Midbrain (tissue), 1 donor: ENCODE measurements around the gene RAB20.
"Not testable (repeated sequence)": the region's sequence is repeated elsewhere in the genome, so short reads cannot be mapped to it uniquely, and the experiment has no call there.

Experiments
- DNase-seq: peaks from one replicate; lab custom pipeline; 2025; lab: John Stamatoyannopoulos, UW

Gene RAB20

DNA sequence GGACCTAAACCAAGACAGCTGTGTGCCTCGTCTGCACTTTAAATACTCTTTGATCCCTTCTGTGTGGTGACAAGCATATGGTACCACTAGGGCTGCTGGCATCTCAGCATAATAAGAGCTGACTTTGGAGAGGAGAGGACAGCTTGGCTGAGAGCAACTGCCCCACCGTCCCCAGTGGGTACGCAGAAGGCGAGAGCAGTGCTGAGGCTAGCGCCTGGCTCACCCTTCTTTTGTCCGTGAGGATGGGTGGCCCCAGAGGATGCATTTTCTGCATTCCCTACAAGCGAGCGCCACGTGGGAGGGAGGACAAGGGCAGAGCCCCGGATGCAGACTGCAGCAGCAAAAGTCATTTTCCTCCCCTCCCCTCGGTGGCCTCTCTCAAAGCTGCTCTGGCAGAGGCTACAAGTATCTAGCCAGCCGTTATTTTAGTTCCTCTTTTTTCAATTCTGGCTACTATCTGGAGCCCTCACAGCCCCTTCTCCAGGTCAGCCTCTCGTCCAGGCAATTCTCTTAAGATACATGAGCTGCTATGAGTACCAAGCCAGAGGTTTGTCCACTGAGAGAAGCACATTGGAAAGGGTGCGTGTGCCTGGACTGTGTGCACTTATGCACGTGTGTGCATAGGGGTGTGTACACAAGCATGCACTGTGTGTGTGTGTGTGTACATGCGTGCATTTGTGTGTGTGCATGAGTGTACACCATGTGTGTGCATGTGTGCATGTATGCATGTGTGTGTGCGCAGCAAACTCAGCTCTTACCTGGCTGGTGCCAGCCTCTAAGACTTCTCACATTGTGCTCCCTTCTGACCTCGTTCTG lies 51.3 kb downstream of the RAB20 start:
- DNase-seq, result no peak

DNA sequence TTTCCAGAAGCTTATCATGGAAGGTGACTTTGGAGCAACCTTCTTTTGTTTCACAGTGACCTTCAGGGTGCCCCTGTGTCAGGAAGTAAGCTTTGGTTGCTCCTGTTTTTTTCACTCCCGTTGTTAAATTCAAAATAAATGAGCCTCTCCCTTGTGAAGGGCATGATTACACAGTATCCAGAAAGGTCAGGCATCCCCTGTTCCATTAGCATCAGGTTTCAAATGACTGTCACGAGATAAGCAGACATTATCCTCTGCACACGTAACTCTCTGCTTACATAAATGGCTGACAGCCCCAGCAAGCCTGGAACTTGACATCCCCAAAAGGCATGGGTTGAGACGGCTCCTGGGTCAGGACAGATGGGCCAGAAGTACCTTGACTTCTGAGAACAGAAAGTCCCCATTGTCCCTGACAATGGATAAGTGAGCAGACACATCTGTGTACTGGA lies 52.0 kb downstream of the RAB20 start:
- DNase-seq, result no peak

DNA sequence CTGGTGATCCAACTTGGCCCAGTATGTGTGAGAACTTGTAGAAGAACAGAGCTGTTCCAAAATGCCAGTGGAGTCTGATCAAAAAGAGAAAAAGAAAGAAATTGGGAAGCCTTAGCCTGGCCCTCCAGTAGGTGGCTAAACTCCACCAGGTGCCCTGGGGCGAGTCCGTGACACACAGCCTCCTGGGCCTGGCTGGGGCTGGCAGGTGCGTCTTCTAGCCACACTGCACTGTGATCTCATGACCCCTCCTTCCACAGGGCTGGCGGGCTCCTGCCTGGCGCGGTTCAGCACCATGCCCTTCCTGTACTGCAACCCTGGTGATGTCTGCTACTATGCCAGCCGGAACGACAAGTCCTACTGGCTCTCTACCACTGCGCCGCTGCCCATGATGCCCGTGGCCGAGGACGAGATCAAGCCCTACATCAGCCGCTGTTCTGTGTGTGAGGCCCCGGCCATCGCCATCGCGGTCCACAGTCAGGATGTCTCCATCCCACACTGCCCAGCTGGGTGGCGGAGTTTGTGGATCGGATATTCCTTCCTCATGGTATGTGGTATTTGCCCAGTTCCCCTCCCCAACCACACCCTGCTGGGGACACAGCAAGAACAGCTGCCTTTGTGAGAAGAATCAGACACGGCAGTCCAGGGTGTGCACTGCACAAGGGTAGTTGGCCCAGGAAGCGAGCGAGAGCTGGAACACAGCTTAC lies 53.7 kb downstream of the RAB20 start:
- no peak for DNase-seq

DNA sequence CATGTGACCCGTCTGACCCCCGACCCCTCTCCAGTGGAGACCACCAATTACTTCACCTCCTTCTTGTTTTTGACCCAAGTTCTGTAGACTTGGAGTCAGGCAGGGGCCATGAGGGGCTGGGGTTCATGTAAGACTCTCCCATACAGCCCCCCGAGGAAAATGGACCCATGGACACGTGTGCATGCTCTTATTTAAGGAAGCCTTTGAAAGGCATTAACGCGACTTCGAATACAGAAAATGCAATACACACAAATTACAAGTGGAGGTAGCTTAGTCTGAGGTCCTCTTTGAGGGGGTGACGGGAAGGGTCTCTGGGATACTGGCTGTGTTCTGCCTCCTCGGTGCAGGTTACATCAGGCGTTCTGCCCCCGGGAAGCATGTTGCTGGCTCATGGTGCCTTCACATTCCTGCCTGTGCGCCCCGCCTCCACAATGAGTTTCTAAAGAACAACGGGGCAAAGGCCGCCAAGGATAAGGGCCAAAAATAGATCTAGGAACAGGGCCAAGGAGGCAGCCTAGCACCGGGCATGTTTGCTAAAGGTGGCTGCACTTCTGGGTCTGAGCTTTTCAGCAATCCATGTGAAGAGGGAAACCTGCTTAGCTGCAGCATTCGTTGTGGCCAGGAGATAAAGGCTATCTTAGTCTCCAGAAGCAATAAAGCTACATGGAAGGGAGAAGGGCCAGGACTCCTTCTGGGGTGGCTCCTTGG lies 54.5 kb downstream of the RAB20 start:
- no peak for DNase-seq

DNA sequence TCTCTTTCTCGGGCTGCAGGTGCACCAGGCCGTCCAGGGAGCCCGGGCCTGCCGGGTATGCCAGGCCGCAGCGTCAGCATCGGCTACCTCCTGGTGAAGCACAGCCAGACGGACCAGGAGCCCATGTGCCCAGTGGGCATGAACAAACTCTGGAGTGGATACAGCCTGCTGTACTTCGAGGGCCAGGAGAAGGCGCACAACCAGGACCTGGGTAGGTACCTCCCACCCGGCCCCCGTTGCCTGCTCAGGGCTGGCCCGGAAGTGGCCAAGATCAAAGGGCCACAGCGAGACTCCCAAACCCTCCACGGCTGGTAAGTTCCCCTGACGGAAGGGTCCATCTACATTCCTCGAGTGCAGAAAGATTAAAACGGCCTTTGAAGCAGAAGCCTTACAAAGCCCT lies 55.1 kb downstream of the RAB20 start:
- DNase-seq, result no peak

DNA sequence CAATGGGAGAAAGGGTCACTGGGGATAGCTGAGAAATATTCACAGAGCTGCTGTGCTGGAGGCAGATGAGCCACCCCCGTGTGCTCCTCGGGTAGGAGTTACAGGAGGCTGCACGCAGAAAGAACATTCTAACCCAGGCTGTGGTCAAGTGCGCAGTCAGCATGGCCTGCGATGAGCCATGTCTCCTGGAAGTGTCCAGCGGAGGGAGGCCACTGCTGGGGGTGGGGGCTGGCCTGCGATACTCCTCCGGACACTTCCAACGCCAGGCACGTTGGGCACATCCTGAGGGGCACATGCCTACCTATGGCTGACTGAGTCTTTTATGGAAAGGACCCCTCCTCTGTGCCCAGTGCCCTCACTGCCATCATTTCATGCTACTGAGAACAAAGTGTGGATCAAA lies 55.9 kb downstream of the RAB20 start:
- DNase-seq, result no peak

DNA sequence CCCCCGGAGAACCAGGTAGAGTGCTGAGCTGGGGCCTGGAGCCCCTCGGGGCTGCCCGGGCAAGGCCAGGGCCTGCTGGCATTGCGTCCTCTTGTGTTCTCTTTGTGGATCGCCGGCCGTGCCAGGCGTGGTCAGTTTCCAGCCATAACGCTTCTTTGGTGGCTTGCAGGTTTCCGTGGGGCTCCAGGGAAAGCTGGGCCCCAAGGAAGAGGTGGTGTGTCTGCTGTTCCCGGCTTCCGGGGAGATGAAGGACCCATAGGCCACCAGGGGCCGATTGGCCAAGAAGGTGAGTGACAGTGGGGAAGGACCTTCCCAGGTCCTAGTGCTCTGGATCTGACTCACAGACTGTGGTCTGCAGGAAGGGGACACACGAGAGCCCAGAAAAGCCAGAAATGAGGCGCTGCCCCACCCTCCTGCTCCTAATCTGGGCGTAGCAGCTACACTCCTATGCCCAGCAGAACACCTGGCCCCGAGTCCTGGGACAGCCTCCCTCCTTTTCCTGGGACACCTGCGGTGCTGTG lies 57.5 kb downstream of the RAB20 start:
- no peak for DNase-seq

DNA sequence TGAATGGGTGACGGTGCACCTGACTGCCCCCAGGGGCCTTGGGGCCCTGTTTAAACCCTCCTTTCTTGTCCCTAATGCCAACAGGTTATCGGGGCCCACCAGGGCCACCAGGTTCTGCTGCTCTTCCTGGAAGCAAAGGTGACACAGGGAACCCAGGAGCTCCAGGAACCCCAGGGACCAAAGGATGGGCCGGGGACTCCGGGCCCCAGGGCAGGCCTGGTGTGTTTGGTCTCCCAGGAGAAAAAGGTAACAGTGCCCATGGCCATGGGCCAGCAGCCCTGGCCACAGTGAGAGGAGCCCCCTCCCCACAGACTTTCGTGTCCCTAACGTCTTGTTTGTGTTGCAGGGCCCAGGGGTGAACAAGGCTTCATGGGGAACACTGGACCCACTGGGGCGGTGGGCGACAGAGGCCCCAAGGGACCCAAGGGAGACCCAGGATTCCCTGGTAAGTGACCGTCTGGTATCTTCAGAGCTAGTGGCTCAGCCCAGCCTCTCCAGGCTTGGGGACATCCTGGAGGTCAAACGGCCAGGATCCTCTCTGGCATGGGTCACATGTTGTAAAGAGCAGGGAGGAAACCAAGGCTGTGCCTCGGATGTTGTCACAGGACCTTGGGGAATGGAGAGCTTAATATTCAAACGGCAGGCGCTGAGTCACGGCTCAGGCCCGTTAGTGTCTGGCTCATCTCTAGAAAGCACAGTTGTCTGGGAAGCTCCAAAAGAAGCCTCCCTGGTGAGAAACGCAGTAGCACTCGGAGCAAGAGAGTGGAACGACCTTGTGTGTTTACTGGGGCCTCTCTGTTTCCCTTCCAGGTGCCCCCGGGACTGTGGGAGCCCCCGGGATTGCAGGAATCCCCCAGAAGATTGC lies 58.3 kb downstream of the RAB20 start:
- no peak for DNase-seq

DNA sequence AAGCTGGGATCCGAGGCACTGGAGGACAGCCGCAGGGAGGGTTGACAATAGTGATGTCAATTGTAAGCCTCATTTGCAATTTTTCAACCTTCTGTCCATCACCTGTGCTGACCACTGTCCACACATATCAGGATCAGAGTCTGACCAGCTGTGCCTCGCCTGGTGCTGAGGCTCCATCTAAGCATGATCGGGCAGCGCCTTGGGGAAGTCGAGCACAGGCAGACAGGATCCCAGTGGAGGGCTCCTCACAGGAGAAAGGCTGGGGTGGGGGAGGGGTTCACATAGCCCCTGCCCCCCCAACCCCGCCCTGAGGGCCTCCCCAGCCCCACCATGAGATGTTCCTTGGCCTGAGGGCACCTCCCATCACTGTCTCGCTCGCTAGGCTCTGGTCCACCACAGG lies 60.3 kb downstream of the RAB20 start:
- no peak for DNase-seq

DNA sequence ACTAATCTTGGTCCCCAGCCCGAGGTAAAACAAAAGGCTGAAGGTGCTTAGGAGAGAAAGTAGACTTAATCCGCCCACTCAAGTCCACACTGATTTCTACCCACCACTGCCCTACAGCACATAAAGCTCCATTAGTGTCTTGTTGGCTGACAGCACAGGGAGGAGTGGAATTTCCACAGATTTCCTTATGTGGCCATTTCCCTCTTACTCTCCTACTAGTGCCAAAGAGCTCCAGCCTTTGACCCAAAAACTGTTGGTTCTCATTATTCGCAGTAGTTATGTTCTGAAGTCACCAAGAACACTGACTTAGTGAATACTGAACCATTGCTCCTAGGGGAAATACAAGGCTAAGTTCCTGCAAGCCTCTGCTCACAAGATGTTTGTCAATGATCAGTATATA lies 61.2 kb downstream of the RAB20 start:
- DNase-seq, result no peak

DNA sequence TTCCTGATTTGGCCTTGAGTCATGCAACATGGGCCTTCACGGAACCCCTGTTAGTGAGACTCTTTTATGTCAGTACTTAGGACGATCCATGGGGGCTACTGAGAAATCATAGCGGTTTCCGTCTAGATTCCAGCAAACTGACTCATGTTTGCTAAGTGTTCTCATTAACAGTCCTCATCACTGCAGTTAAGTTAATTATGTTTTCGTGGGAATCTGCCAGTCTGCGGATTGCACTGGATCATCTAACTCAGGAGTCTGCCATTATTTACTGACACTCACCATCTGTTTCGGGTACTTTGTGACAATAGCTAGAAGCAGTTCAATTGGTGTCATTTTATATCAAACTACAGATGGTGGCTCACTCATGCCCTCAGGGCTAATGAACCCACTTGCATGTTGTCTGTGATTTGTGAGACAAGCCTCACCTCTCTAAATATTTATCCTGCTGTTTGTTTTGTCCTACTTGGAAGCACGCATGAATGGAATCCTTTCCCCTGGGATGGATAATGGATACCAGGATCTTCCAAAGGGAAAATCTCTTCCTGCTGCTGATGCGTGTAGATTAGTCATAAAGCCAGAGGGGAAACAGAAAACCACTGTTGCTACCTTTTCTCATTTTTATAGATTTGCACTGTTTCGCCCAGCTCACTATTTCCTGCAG lies 61.8 kb downstream of the RAB20 start:
- DNase-seq, result no peak

DNA sequence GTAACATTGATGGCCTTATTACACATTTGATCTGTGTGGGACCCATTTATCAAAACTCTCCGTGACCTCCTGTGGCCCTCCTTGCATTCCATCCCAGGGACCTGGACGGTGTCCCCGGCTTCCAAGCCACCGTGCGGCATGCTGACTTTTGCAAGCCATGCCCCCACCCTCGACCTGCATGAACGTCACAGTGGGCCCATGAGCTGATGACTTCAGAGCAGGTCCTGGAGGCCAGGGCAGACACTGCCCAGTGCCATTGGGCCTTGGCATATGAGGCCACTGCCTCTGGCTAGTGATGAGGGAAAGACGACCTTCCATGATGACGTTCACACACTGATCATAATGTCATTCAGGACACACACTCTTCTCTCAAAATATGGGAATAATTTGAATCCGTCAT lies 62.8 kb downstream of the RAB20 start:
- DNase-seq, result no peak

DNA sequence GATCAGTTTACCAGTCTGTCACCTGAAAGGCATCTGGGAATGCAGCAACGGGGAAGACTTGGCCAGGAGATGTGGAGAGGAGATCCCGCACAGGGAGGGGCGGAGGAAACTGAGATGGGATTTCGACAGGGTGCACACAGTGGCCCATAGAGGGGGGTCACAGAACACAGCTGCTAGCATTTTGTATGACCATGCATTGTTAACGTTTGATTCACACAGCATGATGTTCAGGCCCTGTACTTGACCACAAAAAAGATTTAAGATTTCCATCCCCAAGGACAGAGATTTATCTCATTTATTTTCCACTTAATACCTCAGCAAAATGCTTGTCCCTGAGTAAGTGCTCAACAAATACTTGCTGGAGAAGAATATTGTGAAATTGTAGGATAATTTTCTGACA lies 63.2 kb downstream of the RAB20 start:
- DNase-seq, result no peak

DNA sequence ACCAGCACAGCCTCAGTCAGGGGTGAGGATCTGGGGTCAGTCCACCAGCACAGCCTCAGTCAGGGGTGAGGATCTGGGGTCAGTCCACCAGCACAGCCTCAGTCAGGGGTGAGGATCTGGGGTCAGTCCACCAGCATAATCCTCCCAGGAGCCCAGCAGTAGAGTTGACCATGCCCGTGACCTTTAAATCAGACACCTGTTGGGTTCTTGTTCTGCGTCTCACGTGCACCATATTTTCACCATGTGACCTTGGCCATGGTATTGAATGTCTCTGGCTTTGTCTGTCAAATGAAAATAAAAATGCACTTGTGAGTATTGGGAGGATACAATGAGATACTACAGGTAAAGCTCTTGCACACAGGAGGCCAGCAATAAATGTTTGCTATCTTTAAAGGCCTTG lies 63.6 kb downstream of the RAB20 start:
- not testable (repeated sequence) for DNase-seq

DNA sequence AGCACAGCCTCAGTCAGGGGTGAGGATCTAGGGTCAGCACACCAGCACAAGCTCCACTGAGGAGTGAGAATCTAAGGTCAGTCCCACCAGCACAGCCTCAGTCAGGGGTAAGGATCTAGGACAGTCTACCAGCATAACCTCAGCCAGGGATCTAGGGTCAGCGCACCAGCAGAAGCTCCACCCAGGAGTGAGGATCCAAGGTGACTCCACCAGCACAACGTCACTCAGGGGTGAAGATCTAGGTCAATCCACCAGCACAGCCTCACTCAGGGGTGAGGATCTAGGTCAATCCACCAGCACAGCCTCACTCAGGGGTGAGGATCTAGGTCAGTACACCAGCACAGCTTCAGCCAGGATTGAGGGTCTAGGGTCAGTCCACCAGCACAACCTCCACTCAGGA lies 64.5 kb downstream of the RAB20 start:
- no peak for DNase-seq

DNA sequence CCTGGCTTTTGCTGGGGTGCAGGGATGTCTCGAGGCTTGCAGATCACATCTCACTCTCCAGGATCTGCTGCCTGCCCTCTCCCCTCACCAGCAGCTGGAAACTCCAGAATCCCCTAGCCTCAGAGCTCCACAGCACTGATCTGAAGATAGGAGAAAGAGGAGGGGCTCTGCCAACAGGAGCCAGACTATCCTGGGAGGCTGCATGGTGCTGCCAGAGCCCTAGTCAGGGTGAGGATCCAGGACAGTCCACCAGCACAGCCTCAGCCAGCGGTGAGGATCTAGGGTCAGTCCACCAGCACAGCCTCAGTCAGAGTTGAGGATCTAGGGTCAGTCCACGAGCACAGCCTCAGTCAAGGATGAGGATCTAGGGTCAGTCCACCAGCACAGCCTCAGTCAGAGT lies 65.2 kb downstream of the RAB20 start:
- DNase-seq, result no peak

DNA sequence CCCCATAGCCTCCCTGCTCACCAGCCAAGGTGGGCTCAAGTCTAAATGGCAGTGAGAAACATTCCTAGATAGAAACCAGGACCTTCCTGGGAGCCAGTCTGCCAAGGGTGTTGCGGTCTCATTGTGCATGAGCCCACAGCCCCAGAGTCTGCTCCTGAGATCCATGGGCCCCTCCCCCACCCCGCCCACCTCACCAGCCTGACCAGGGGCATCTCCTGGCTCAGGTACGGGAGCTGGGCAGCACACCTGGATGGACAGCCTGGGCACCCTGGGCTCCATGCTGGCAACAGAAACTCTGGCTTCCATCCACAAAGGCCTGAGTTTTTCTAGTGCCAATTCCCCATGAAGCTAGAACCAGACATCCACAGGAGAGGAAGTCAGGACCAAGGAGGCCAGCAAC lies 65.6 kb downstream of the RAB20 start:
- no peak for DNase-seq

DNA sequence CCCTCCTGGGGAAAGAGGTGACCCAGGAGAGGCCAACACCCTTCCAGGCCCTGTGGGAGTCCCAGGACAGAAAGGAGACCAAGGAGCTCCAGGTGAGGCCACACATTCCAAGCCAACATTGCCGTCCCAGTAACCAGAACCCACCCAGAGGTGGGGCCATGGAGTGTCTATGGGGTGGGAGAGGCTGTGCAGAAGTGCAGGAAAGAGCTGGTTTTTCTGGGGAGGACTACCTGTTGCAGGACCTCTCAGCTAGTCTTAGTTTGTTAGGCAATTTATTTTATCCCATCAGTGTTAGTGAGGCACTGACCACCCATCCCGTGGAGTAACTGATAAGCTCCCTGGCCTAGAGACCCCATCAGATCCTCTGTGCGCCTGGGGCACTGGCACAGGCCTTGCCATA lies 66.1 kb downstream of the RAB20 start:
- no peak for DNase-seq

DNA sequence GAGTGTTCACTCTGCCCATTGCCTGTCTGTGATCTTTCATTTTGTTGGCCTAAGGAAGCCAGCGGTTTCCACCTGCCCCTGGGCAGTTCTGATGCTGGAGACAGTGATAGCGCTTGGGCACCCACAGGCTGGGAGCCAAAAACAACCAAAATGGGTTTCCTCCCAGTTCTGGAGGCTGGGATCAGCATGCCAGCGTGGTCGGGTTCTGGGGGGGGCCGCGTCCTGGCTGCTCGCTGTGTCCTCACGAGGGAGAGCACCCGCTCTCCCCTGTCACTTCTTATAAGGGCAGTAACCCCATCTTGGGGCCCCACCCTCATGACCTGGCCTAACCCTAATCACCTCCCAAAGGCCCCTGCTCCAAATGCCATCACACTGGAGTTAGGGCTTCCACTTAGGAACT lies 67.9 kb downstream of the RAB20 start:
- no peak for DNase-seq

DNA sequence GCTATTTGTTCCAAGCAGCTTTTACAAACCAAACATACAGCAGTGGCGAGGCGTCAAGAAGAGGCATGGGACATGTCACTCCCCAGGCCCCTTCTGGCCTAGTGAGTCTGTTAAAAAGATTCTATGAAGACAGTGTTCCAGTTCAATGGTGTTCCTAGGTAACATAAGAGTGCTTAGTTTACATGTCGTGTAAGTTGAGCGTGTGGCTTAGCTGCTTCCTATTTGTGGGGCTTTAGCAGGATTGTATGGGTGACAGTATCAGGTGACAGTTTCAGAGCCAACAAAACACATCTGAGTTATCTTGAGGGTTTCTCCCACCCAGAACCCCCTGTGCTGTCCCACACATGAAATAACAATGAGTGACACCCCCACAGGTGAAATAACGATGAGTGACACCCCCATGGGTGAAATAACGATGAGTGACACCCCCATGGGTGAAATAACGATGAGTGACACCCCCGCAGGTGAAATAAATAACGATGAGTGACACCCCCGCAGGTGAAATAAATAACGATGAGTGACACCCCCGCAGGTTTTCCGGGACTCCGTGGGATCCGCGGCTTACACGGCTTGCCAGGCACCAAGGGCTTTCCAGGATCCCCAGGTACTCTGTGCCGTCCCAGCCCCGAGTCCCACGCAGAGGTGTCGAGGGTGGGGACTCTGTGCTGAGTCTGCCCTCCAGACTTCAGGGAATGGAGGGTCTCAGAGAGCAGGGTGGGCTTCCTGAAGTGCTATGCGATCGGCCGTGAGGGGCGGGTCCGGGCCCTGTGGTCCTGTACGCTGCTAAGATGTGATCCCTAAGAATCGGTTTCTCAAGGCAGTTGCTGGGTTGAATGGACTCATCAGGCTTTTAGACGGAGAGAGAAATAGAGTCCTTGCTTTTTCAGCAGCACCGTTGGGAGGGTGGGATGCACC lies 68.6 kb downstream of the RAB20 start:
- DNase-seq, result no peak
